ENCODE data around the gene NTN5.

- TF ChIP-seq GATA3 (IDR thresholded peaks at IDR 0.05; ENCODE audit: low read depth, low read length), result no peak
- no peak for TF ChIP-seq GATA2 (IDR thresholded peaks at IDR 0.05; ENCODE audit: low read depth, low read length)
Measured at GRCh38 chr19:48651683-48652048, 21.2 kb downstream of the NTN5 start.
